Inflammatory macrophage treated with lipopolysaccharide for 4 hours (primary cell): ENCODE results near the gene PRDM1.

ENCODE experiments used
- DNase-seq: peaks from one replicate; pipeline ENCODE4 v3.0.0-alpha.2; 2020

Gene PRDM1

DNA sequence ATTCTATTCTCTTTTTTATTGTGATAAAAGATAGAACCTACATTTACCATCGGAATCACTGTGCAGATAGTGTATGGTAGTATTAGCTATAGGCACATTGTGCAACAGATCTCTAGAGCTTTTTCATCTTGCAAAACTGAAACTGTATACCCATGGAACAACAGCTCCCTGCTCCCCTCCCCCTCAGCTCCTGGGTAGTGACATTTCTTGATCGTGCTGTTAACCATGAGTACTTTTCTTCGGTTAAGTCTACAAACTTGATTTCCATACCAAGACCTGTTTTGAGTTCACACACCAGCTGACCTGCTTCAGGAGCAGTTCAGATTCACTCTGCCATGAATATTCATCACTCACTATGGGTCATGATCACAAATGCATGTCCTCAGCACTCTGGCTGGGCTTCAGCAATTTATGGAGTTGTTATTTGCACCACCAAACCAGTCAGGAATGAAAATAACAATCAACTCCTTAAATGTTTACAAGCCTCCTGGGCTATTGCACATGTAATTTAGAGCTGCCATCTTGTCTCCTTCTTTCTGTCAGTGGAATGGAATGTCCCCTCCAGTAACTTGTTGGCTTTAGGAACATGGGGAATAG, 32.8 kb downstream of the PRDM1 start:
- DNase-seq, result peak; percentile 71

DNA sequence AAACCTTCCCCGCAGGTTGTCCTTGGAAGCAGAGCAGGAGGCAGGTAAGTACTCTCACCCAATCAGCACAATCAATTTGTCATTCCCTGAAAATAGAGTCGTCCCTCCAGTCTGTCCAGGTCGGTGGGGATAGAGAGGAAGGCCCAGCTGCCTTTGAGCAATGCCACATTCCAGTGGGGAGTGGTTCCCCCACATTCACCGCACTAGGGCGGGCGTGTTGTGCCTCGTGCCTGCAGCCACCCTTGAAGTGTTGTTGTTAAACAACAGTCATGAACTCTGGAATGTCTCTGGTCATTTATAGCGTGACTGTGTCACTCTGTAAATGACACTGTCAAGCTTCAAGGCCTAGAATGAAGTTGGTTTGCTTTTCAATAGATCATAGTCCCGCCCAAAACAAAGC, 33.4 kb downstream of the PRDM1 start:
- no peak for DNase-seq

DNA sequence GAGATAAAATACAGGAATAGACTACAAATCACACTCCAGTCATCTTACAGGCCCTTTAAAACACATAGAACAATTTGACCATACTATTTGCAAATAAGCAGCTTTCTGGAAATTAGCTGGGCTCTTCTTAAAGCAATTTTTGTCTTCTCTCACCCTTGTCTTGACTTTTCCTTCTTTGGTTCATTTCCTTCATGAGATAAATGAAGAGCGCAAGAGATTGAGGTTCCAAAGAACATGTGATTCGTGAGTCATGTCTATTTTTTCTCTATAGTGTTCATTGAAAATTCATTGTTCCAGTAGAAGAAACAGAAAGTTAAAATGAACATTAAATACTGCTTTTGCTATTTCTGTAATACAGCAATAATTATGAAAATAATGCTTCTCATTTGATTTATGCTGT, 33.9 kb downstream of the PRDM1 start:
- DNase-seq, result peak; percentile 76

DNA sequence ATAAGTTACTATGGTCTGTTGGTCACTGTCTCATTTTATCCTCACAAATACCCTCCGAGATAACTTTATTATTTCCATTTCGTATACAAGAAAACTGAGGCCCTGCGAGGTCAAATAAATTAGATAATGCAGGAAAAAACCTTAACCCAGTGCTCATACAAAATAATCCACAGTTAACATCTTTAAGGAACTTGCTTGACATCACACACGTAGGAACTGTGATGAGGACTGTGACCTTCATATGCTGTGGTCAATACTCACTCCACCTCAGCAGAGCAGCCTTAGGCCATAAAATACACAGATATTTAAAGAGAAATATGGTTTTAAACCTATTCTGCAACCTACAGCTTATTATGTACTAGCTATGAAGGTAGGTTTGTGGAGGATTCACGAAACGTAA, 34.3 kb downstream of the PRDM1 start:
- peak; percentile 29 for DNase-seq

DNA sequence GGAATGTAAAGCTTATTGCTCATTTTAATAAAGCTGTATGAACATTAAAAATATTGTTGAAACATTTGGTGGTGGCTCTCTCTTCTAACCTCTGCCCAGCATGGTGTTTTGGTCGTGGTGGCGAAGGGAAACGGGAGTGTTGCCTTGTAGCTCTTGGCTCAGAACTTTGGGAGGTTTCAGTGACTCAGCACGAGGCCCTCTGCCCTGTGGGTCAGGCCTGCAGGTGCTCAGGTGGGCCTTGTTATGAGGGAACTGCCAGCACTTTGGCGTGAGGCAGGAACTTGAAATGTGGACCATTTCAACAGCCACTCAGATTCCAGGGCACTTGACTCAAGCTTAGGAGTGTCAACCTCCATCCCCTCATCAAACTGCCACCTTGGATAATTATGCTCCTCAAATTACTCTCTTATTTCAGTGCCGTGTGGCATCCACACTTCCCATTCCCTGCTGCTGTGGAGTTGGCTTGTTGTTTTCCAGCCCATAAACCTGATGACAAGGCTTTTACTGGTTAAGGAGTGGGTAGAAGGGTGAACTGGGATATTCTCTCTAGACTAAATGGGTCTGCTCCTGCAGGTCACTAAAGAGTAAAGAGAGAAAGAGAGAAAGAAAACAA, 36.3 kb downstream of the PRDM1 start:
- DNase-seq, result no peak

DNA sequence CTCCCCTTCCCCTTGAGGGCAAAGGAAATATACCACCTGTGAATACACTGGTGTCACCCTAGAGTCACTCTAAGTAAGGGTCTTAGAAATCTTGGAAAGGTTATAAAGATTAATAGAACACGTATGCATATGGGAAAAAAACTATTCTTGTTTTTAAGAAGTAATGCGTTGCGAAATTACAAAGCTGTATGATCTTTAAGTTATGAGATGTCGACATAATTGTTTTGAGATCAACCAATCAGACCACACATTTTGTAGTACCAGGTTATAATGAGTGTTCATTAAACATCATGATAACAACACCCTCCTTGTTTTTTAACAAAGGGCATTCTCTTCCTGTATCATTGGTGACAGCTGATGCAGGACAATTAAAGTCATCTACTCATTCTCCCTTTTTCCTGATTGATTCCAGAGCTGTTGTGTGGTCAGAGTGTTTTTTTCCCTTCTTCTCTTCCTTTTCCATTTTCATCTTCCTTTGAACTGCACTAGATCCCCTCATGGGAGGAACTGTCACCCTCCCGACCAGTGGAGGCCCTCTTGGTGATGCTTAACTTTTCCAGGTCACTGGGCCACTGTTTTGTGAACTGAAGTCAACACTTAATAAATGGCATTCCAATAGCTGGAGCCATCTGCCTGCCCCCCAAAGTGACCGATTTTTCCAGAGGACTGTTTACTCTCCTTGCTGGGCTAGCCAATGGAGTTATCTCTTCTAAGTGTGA, 37.0 kb downstream of the PRDM1 start:
- peak; percentile 49 for DNase-seq

DNA sequence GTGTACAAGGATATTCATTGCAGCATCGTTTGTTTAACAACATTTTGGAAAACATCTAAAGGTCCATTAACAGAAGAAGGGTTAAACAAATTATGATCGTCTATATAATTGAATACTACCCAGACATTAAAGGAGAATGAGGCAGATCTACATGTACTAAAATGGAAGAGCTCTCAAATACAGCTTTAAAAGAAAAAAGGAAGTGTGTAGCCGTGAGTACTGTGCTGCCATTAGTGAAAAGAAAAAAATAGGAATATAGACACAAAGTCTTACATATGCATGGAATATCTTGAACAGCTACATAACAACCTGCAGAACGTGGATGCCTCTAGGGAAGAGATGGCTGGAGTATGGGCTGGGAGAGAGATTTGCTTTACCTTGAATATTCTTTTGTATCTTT, 37.9 kb downstream of the PRDM1 start:
- DNase-seq, result no peak

DNA sequence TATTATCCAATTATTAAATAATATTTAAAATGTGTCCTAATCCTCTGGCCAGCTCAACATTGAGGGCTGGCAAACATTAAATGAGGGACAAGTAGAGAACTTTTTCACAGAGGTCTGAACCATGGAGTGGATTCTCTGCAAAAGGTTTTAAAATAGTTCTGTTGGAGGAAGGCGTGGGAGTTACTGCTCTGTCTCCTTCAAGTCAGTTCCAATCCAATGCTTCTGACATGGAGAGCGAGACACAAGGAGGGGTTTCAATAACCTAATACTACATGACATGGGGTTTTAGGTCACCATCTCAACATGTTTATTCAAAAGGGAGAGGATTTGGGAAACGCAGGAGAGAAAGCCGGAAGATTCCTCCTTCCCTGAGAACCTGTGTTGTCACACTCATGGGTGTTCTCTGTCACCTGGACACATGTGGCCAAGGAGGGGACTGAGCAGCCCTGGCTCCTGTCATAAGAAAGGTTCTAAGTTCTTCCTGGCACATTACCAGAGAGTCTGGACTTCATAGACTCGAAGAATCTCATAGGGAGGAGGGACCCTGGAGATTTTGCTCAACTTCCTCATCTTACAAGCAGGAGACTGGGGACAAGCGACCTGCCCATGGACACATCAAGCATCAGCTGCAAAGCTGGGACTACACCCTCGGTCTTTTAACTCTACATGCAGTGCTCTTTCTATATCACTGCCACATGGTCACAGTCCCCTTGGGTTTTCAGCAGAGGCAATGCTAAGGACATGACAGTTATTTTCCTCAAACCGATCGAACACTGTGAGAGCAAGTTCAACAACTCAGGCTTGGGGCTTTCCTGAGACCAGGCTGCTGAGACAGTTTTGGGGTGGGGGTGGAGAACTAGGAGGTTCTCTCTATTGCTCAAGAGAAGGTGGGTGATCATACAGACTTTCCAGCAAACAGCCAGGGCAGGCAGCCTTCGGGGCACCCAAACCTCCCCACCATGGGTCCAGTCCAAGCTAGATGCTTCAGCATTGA, 38.6 kb downstream of the PRDM1 start:
- DNase-seq, result peak; percentile 35

DNA sequence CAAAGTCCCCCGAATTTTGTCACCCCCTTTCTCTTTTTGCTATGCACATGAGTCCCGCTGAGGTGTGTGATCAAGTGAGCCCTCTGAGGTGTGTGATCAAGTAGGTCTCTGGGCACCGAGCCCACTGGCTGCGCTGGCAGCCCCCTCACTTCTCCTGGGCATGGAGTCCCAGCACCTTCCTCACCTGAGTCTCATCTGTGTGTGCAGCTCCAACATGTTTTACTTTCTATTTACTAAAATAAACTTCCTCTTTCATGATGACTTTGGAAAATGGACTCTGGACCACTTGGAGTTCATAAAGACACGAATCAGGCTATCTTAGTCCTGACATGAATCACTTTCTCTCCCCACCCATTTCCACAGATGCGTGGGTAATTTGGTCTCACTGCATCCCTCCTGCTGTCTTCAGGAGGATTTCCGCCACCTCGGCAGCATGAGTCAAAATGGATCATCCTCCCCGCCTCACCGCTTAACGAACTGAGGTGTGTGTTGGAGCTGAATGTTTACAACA, 39.8 kb downstream of the PRDM1 start:
- peak; percentile 71 for DNase-seq

DNA sequence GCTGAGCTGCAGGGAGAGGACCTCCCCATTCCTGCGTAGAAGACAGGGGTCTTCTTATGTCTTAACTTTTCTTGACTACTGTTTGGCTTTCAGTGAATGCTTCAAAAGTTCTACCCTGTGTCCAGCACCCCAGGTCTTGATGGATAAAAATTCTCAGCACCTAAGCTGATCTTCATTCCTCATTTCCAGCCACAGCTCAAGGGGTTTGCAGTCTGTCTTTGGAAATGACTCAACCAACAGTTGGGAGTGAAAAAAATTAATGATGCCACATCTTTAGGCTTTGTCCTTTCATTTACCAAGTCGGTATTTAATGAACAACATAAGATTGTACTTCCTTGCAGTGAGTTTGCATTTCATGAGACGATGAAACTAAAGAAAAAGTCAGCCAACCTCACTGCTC, 40.3 kb downstream of the PRDM1 start:
- DNase-seq, result no peak

DNA sequence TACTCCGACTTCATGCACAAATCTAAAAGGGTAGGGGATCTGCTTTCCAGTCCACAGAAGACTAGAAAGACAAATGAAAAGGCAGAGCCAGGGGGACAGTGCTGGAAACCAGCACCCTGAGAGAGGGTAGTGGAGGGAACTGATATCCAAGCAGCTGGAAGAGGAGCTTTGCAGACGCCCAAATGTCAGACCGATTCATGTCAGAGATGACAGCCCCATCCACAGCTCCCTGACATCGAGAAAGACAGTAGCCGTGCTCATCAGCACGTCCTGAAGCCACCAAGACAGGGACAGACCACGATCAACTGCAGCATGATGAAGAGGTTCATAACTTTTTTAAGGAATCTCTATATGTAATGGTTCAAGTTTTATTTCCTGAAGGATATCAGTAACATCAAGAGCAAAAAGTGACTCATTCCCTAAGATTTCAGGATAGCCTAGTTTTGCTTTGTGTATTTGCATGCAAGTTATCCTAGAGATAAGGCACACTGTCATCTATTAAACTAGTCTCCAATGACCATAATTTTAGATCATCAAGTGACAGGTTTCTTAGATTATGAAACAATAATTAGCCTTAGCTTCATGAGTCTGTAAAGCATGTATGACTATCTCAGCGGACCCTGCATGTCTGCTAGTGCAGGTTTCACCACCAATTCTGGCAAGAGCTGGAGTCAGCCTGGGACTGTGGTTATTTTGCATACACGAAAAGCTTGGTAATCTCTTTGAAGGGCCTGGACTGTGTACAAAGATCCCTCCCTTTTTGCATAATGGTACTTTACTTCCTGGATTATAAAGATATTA, 43.0 kb downstream of the PRDM1 start:
- peak; percentile 67 for DNase-seq

DNA sequence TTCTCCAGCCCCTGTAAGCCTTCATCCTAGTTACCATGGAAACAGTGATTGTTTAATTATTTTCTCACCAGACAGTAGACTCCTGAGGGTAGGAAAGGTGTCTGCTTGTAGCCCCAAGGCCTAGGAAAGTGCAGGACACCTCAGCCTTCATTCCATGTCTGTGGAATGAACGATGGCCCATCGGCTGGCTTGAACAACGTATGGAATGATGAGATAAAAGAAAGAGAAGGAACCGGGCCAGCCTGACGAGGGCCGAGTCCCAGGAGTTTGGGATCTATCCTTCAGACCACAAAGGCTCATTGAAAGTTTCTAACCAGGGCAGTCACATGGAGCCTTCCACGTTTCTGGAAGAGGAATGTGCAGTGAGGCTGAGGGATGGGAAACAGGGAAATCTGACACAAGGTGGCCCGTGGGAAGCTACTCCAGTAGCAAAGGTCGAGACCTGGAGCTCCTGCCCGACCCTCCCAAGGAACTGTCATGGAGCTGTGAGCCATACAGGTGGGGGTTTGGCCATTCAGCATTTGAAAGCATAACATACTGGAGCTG, 46.1 kb downstream of the PRDM1 start:
- DNase-seq, result no peak

DNA sequence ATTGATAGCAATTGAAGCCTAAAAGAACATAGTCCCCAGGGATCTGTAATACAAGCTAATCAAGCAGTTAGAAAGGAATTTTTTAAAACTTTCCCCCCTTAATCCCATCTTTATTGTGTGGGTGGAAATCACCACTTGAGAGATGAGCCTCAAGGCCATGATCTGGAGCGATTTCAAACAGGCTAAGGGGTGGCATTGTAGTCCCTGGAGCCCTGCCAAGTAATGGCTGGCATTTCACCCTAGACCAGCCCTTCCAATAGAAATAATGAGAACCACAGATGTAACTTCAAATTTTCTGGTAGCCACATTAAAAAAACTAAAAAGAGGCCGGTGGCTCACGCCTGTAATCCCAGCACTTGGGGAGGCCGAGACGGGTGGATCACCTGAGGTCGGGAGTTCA, 46.9 kb downstream of the PRDM1 start:
- DNase-seq, result no peak

DNA sequence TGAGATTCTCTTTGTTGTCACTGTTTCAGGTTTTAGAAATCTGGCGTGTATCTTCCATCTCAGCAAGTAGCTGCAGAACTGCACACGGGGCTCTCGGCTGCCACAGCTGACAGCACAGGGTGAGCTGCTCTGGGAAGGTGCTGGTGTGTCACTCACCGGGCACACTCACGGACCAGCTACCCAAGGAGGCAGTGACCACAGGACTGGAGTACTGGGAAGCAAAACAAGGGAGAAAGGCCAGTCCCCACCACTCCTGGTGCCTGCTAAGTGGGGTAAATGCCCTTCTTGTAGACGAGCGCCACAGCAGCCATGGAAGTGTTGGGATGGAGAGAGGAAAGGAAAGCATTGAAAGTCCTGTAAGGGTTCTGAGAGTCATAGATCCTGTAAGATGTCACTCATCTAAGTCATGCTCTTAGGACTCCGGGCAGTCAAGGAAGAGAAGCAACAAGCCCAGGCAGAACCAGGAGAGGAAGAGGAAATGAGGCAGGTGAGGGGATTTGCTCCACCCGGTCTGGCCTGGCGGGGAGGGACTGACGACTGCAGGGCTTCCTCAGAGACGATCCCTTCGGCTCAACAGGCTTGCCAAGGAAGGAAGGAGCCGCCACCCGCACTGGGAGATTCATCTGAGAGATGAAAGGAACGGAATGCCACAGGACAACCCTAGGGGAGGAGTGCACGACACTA, 48.1 kb downstream of the PRDM1 start:
- DNase-seq, result no peak

DNA sequence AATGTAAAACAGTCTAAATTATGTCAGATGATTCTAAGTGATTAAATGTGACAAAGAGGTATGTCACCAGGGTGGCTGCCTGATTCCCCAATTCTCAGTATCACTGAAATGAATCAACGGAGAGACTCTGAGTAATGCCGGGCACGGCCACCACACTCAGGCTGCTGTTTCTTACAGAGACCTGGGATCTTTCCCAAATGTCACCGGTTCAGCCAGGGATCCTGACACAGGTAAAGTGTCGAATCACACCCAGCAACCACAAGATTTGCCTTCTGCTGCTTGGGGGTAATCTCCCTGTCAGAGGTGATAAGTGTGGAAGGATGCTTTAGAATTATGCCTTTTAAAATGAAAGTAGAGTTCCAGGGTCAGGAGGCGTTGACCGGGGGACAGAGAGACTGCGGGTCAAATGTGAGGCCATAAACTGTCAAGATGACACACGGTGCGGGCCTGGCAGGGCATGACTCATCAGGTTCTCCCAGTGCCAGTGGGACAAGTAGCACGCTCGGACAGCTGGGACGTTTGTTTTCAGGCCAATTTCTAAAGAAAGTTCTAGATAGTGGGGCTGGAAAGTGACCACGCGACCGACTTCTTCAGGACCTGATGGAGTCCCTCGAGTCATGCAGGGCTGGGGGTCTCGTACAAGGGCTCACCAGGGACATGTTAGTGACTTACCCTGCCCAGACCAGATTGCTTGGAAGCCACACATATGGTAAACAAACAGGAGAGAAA, 48.9 kb downstream of the PRDM1 start:
- peak; percentile 66 for DNase-seq

DNA sequence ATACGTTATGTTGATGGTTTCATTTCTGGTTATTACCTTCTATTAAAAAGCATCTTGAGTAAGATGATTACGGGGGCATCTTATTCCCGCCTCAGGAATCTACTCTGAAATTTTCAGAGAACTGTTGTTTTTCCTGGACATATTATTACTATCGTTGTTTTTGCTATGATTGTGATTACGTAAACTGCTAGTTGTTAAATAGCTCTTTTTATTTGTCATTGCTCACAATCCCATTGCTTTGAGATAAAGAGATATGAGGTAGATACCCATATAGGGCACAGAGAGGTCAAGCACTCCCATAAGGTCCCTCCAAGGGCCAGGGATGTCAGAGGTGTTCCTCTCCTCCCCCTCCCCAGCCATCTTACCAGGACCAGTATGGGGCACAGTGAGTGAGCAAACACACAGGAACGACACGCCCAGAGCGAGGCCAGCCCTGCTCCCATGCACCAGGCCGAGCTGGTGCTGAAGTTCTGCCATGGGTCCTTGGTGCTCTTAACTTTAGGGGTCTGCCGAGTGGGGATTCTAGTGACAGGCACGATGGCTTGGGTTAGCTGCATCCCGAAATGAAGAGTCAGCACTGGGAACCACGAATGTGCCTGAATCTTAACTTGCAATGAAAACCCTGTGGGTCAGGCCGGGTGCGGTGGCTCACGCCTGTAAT, 49.9 kb downstream of the PRDM1 start:
- DNase-seq, result no peak

DNA sequence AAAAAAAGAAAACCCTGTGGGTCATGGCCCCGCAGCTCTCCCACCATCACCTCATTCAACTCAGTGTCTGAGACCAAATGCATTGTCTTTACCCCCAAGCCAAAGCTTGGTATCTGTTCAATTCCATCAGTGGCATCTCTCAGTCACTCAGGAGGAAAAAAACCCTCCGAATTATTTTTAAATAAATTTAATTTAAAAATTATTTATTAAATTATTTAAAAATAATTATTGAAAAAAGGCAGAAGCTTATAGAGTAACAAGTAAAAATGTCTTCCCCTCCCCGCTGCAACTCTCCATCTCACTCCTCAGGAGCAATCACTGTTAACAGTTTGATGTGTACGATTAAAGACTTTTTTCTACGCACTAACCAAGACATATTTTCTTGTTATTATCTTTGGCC, 50.7 kb downstream of the PRDM1 start:
- no peak for DNase-seq

DNA sequence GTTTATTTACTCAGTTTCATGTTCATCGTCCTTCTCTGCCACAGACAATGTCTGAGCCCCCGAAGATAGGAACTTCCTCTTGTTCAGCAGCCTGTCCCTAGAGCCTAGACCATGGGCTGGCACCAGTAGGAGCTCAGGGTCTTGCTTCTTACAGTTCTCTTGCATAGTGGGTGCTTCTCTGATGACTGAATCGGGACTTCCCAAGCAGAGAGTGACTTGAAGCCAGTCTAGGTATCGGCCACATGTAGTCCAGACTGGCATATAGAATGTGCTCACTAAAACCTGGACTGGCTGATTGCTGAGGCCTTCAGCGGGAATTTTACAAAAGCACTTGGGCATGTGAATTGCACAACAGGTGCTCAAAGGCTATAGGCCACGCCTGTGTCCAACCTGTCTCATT, 52.0 kb downstream of the PRDM1 start:
- DNase-seq, result no peak

DNA sequence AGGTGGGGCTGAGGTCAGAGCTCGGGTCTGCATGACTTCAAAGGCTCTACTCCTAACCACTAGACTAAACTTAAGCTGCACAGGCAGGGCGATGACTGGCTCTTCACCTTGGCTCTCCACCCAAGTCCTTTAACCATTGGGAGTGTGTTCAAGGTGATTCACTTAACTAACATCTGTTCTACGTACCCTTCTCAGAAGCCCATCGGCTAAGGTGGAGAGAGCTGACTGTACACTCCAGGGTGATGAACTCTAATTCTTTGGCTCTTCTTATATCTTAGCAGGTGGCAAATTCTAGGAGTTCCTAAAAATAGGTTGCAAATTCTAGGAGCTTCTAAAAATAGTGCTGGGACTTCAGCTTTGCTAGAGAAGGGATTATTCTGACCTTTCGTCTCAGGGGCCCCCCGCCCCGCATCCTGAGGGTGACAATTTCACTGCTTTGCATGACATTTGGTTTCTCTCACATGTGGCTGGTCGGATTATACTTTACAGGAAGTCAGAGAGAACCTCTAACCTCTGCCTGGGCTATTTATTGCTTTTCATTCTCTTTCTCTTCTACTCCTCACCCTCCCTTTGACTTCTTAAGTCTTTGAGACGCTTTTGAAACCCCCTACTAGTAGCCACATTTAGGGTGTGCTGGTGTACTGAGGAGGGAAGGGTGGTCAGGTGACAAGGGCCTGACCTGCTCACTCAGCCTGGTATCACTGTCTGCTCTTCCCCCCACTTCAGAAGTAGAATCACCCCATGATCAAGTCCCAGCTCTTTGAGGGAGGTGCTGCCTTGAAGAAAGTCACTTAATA, 55.5 kb downstream of the PRDM1 start:
- DNase-seq, result no peak
